T follicular helper cell (primary cell): ENCODE results near the gene TPP1.

Experiments used
- DNase-seq: peaks from one replicate; pipeline ENCODE4 v3.0.0-alpha.2; 2020; ENCODE audit warnings: low read depth

TPP1 gene

GRCh38 chr11:6627762-6628241 is 8.6 kb upstream of the TPP1 start:
- DNase-seq: no peak

DNA sequence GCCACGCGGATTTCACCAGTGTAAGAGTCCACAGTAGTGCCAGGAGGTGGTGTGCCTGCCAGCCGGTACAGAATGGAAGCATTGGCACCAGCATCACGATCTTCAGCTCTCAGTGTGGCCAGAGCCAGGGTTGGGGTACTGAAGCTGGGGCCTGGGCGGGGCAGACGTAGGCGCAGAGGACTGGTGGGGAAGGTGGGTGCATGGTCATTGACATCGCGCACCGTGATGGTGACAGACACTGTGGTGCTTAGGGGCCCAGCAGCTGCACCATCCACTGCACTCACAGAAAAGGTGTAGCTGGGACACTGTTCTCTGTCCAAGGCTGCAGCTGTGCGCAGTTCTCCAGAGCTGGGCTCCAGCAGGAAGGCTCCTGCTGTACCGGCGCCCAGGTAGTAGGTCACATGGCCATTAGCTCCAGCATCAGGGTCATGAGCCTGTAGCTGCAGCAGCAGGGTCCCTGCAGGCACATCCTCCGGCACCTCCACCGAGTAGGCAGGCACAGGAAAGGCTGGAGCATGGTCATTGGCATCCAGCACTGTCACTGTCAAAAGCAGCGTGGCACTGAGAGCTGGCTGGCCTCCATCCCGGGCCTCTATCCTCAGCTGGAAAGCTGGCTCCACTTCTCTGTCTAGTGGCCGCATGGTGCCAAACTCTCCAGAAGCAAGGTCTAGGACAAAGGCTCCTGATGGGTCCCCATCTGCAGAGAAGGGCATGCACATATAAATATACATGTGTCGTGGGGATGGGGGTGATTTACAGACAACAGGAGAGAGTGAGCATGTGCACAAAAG is 7.9 kb upstream of the TPP1 start:
- no peak for DNase-seq

- DNase-seq: no peak
These were observed 6.7 kb upstream of the TPP1 start for GRCh38 chr11:6625832-6626420.

GRCh38 chr11:6625156-6625831 is 6.1 kb upstream of the TPP1 start:
- no peak for DNase-seq

DNA sequence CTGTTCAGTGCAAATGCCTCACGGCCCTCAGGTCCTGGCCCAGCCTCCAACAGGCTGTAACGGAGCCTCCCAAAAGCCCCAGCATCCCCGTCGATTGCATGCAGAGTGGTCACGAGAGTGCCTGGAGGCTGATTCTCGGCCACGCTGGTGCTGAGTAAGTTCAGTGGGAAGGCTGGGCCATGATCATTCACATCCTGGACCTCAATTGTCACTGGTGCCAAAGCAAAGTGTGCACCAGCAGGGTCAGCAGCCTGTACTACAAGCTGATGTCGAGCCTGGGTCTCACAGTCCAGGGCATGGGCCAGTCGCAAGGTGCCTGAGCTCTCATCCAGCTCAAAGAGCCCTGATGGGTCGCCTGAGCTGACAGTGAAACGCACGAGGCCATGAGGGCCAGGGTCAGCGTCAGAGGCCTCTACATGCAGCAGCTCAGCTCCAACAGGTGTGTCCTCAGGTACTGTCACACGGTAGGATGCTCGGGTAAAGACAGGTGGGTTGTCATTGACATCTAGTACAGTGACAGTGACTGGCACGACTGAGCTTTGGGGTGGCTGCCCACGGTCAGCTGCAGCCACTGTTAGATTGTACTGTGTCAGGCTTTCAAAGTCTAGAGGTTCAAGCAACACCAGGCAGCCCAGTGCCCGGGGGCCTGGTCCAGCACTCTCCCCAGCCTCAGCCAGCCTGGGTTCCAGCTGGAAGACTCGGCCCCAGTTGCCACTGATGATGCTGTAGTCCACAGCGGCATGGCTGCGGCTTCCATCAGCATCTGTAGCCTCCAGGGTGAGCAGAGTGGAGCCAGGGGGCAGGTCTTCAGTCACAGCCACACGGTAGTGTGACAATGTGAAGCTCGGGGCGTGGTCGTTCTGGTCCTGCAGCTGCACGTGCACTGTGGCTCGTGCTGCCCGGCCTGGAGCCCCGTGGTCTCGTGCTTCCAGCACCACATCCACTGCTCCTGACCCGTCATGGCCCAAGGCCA is 4.5 kb upstream of the TPP1 start:
- DNase-seq: no peak

DNA sequence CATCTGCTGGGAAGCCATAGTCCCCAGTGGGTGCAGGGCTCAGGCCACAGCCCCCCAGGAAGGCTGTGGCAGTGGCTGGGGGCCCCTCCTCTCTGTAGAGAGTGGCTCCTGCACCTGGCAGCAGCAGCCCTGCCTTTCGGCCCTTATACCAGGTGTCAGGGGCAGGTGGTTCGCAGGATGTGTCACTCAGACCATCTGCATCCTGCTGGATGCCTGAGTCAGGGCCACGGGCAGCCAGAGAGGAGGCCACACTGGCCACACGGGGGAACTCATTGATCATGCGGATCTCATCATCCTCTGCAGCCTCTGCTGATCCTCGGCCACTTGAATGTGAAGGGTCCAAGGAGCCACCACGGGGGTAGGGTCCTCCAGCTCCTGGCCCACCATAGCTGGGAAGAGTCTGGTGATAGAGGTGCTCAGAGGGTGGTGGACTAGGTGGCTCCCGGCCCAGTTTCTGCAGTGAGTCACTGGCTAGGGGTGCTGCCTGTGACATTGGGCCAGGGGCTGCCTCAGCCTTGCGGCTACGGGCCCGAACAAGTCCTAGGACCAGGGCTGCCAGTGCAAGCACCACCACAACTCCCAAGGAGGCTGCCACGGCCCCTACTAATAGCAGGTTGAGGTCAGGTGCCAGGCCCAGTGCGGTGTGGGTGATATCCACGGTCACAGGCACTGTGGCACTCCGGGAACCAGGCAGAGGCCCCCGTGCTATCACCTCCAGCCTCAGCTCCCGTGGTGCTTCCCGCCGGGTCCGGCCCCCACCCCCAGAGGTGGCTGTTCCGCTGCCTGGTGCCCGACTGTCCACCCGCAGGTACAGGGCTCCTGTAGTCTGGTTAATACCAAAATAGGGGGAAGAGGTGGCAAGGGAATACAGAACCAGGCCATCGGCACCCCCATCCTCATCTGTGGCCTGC is 3.3 kb upstream of the TPP1 start:
- DNase-seq: no peak

- DNase-seq: no peak
These were observed 2.5 kb upstream of the TPP1 start for GRCh38 chr11:6621711-6622211.

DNA sequence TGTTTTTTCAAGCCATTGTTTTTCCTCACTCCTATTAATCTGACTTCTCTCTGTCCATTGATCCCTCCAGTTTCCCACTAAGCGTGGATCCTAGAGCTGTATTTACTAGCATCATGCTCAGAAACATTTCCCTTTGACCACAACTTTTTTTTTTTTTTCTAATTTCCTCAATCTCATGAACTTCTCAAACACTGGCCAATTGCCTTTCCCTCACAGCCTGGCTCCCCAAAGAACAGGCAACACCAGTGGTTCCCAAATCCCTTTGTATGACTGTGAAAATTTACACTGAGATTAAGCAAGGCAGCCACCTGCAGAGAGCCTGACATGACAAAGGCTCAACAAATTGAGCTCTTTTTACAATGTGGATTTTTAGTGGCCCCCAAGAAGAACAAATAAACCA is 1.4 kb upstream of the TPP1 start:
- DNase-seq: no peak

- peak; percentile 60 for DNase-seq
These were observed 862 bp downstream of the TPP1 start for GRCh38 chr11:6618117-6619003.

GRCh38 chr11:6617315-6617781 is 1.9 kb downstream of the TPP1 start:
- no peak for DNase-seq

- DNase-seq: no peak
These were observed 2.5 kb downstream of the TPP1 start for GRCh38 chr11:6616596-6617250.

GRCh38 chr11:6615882-6616585 is 3.2 kb downstream of the TPP1 start:
- DNase-seq: no peak

DNA sequence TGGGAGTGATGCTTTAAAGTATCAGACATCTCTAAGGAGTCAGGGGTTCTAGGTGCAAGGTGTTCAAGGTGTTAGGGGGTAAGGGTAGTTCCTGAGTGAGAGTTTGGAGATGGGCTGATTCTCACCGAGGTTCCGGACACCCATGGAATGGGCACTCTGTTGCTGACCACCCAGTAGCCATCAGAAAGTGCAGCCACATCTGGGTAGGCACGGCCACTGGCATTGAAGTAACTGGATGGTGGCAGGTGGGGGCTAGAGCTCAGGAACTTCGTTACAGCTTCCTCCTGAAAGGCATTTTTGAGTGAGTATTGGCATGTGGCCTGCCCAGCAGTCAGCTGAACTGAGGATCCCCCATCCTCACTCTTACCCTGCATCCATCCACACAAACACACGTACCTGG is 4.2 kb downstream of the TPP1 start:
- DNase-seq: no peak

DNA sequence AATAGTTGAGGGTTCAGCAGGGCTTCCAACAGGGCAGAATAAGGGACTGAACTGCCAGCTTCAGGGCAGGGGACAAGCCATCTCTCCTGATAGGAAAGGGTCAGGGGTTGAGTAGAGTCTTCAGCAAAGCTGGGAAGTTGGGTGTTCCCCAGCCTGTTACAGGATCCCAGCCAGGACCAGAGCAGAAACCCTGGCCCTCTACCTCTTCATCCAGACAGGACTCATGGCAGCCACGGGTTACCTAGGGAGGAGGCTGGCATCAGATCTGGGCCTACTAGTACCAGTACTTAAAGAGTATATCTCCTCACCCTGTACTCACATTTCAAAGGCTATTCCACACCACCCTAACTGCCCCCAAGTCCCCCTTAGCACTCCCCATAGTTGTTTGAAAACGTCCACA is 4.8 kb downstream of the TPP1 start:
- DNase-seq: no peak

GRCh38 chr11:6613496-6613895 is 5.7 kb downstream of the TPP1 start:
- DNase-seq: no peak

DNA sequence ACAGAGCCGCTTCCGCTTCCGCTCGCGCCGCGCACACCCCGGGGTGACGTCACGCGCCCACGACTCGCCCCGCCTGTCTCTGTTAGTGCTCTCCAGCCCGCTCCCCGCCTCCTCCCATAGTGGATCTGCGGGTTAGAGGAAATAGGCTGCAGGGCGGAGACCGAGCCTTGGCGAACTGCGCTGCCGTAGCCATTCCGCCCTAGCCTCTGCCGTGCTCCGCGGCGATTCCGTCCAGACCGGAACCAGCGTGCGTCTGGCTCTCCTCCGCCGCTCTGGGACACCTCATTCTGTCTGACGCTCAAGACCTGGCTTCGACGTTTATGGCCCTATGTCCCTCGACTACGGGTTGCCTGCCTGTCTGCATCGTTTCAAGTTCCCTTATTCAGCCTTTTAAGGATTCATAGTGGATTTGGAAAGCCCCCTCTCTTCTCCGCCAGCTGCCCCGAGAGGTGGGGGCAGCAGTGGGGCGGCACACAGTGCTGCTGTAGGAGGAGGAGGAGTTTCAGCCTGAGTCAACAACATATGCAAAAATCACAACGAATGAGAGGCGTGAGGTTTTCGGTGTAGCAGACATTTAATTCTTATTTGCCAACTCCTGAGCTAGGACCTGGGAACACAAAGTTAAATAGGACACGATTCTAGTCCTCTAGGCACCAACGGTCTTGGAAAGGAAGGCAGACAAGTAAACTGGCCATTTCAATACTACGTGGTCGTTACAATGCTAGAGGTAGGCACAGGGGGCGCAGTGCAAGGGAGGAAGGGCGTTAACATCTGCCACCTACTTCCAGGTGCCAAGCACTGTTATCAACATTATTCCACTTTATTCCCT is 6.8 kb downstream of the TPP1 start, which contains the start of gene TAF10:
Gene TAF10, minus strand, starts transcription at position 4 of the 829 bp plus-strand sequence. CDS start 27 bp downstream, outside the sequence.
- peak; percentile 92 for DNase-seq

GRCh38 chr11:6611963-6612212 is 7.3 kb downstream of the TPP1 start:
- DNase-seq: no peak
